GM19238 (cell line): Measurements from ENCODE around the gene LGALS3BP.

ENCODE experiments used
- DNase-seq: peaks from one replicate; pipeline ENCODE4 v3.0.0; 2011; ENCODE audit warnings: low spot score; ENCODE audit not compliant: insufficient read length

The LGALS3BP gene

GRCh38 chr17:78940258-78940657 is 39.5 kb downstream of the LGALS3BP start:
- DNase-seq, result no peak

- no peak for DNase-seq
Observed at GRCh38 chr17:78939615-78940014, 40.1 kb downstream of the LGALS3BP start.

- no peak for DNase-seq
Observed at GRCh38 chr17:78937561-78937960, 42.2 kb downstream of the LGALS3BP start.

GRCh38 chr17:78935419-78936323 is 44.1 kb downstream of the LGALS3BP start:
- DNase-seq, result no peak

GRCh38 chr17:78934681-78935418 is 44.9 kb downstream of the LGALS3BP start:
- no peak for DNase-seq

- DNase-seq, result no peak
Observed at GRCh38 chr17:78933959-78934568, 45.7 kb downstream of the LGALS3BP start.

- no peak for DNase-seq
Observed at GRCh38 chr17:78933025-78933958, 46.4 kb downstream of the LGALS3BP start.

GRCh38 chr17:78929908-78930775 is 49.6 kb downstream of the LGALS3BP start:
- no peak for DNase-seq

- no peak for DNase-seq
Observed at GRCh38 chr17:78925662-78926555, 53.8 kb downstream of the LGALS3BP start.

GRCh38 chr17:78925234-78925633 is 54.5 kb downstream of the LGALS3BP start, which contains the start of gene TIMP2:
Gene TIMP2 (minus strand): TSS chr17:78925387. CDS start chr17:78925088, 299 bp downstream.
- DNase-seq, result peak; percentile 50

GRCh38 chr17:78924481-78925151 is 55.1 kb downstream of the LGALS3BP start:
- no peak for DNase-seq

- peak; percentile 65 for DNase-seq
Observed at GRCh38 chr17:78923660-78924453, 55.9 kb downstream of the LGALS3BP start.

GRCh38 chr17:78922816-78923498 is 56.8 kb downstream of the LGALS3BP start:
- no peak for DNase-seq

- DNase-seq, result no peak
Observed at GRCh38 chr17:78921437-78921971, 58.2 kb downstream of the LGALS3BP start.
